Endothelial cell of umbilical vein (primary cell): ENCODE results near the gene LAMP5. TPM values are rescaled to one million over a fixed set of nuclear protein-coding genes. Genes with fewer than 3 reads are reported as not detected.

Experiments
- BruUV-seq: library from RNA; stranded (reverse); fragments of 400-500 nt; replicated peaks from 2 replicates; lab custom pipeline; 2021; lab: Mats Ljungman, UMichigan
- CTCF ChIA-PET: fragments of 300-600, 350-600 bp; sonication (Branson Sonifier 250); formaldehyde crosslinking; loops from one replicate; lab custom pipeline; 2021; ENCODE audit warnings: antibody characterized with exemption, inconsistent platforms; lab: Charles Lee
- POLR2A ChIA-PET: fragments of 300-600, 350-600 bp; sonication (Branson Sonifier 250); formaldehyde crosslinking; loops from one replicate; lab custom pipeline; 2021; ENCODE audit warnings: antibody characterized with exemption, inconsistent platforms; lab: Charles Lee
- DNase-seq: peaks from one replicate; pipeline ENCODE4 v3.0.0-alpha.2; 2011; ENCODE audit warnings: low read depth, low spot score
- FAIRE-seq: peaks from 2 replicates; lab custom pipeline; 2011; peaks lifted over from hg19 to GRCh38; lab: Jason Lieb, UNC
- H2AFZ ChIP-seq: 2 replicates; pipeline ENCODE4 v1.6.0; 2012; ENCODE audit warnings: low read depth, low read length, control low read depth, inconsistent platforms
- H3K27ac ChIP-seq: 2 replicates; pipeline ENCODE4 v1.5.1; 2011; ENCODE audit warnings: low read depth, mild to moderate bottlenecking, control low read depth, low read length, moderate library complexity; ENCODE audit not compliant: insufficient read depth
- H3K27me3 ChIP-seq, 2 experiments: 2 replicates each; pipeline versions ENCODE4 v1.6.0 to v1.6.1; 2011; ENCODE audit warnings: low read length in 2 of 2, mixed read lengths in 1 of 2; ENCODE audit not compliant: control insufficient read depth in 2 of 2, insufficient read depth in 2 of 2
- H3K36me3 ChIP-seq, 2 experiments: 2 replicates in 1 of 2; 3 replicates in 1 of 2; pipeline ENCODE4 v1.5.1; 2011; ENCODE audit warnings: low read length in 2 of 2, mild to moderate bottlenecking in 1 of 2, moderate library complexity in 1 of 2; ENCODE audit not compliant: control insufficient read depth in 2 of 2, insufficient read depth in 2 of 2; ENCODE audit errors: extremely low read depth in 1 of 2
- H3K4me1 ChIP-seq: 3 replicates; pipeline ENCODE4 v1.5.1; 2011; ENCODE audit warnings: mild to moderate bottlenecking, low read length; ENCODE audit not compliant: control insufficient read depth, insufficient read depth; ENCODE audit errors: extremely low read depth
- H3K4me2 ChIP-seq: 2 replicates; pipeline ENCODE4 v1.6.1; 2011; ENCODE audit warnings: low read length, control low read depth, mixed read lengths; ENCODE audit not compliant: insufficient read depth
- H3K4me3 ChIP-seq, 3 experiments: fragments of 200-600 bp in 1 of 3; sonication (generic), shearing (Covaris generic) in 1 of 3; replicated peaks in 1 of 3; 2 replicates each; pipeline ENCODE4 v1.5.1; 2011 to 2016; ENCODE audit warnings: control low read depth in 3 of 3, low read length in 3 of 3, mild to moderate bottlenecking in 2 of 3, inconsistent platforms in 1 of 3, low read depth in 1 of 3, moderate library complexity in 1 of 3; ENCODE audit not compliant: insufficient read depth in 1 of 3
- H3K79me2 ChIP-seq: 2 replicates; pipeline ENCODE4 v1.6.0; 2012; ENCODE audit warnings: low read length, inconsistent platforms; ENCODE audit not compliant: control insufficient read depth, insufficient read depth
- H3K9ac ChIP-seq: replicated peaks from 2 replicates; pipeline ENCODE3; 2011; ENCODE audit warnings: low read length, control low read depth; ENCODE audit not compliant: insufficient read depth; ENCODE audit errors: extremely low read depth
- H3K9me1 ChIP-seq: replicated peaks from 3 replicates; pipeline ENCODE4 v1.6.0; 2011; ENCODE audit warnings: mild to moderate bottlenecking, low read length; ENCODE audit not compliant: control insufficient read depth, insufficient read depth; ENCODE audit errors: extremely low read depth
- H3K9me3 ChIP-seq: replicated peaks from 2 replicates; pipeline ENCODE4 v1.5.1; 2012; ENCODE audit warnings: low read length, inconsistent platforms; ENCODE audit not compliant: control insufficient read depth, insufficient read depth
- H4K20me1 ChIP-seq: replicated peaks from 2 replicates; pipeline ENCODE3; 2011; ENCODE audit warnings: mild to moderate bottlenecking, low read length; ENCODE audit not compliant: control insufficient read depth, insufficient read depth; ENCODE audit errors: extremely low read depth
- CTCF ChIP-seq, 2 donors: IDR thresholded peaks; 1 replicate in 1 of 2; 2 replicates in 1 of 2; pipeline ENCODE4 v1.5.1; 2011; ENCODE audit warnings: low read length in 2 of 2, mild to moderate bottlenecking in 2 of 2, moderate library complexity in 2 of 2, control low read depth in 1 of 2, inconsistent platforms in 1 of 2, low read depth in 1 of 2; ENCODE audit not compliant: insufficient read depth in 1 of 2; ENCODE audit errors: extremely low read depth in 1 of 2
- FOS ChIP-seq: IDR thresholded peaks from 2 replicates; pipeline ENCODE4 v1.6.1; 2011; ENCODE audit warnings: mild to moderate bottlenecking, low read length, moderate library complexity, borderline replicate concordance; ENCODE audit not compliant: insufficient read depth
- JUN ChIP-seq: IDR thresholded peaks from 2 replicates; pipeline ENCODE4 v1.6.1; 2011; ENCODE audit warnings: borderline replicate concordance, low read depth; ENCODE audit not compliant: insufficient read length, insufficient read depth
- MYC ChIP-seq: IDR thresholded peaks from one replicate; pipeline ENCODE4 v1.6.1; 2011; ENCODE audit warnings: mild to moderate bottlenecking, low read depth, low read length
- dilution Hi-C: fragments of 300-500 bp; cut with MboI; formaldehyde crosslinking; loops from one replicate; pipeline ENCODE4 v1.15.0; 2019; ENCODE audit warnings: low sequenced_read_pairs; ENCODE audit not compliant: extremely low pct_ligation_motif_present
- intact Hi-C: fragments of 100-400 bp; cut with micrococcal nuclease; formaldehyde crosslinking; loops from one replicate; pipeline ENCODE4 v1.10.0; 2022
- polyA plus RNA-seq, 4 experiments: library from polyadenylated mRNA; depleted of rRNA in 3 of 4; stranded (reverse) in 3 of 4; unstranded in 1 of 4; fragments of >200 nt; gene quantifications; 2 replicates each; pipeline versions ENCODE4 v1.2.1 to v1.2.3, GENCODE V29; 2011 to 2012; ENCODE audit warnings: missing spikeins in 1 of 4
- total RNA-seq: library from RNA; stranded (reverse); gene quantifications from 2 replicates; pipeline ENCODE4 v1.2.3, GENCODE V29; 2021

Gene LAMP5
- total and polyA plus RNA-seq, 2 donors (not counting 3 experiments of a cell fraction or from before 2014, with no cell fraction given) = not detected

GRCh38 chr20:9467995-9468394, 46.4 kb upstream of the LAMP5 start:
- H3K27ac ChIP-seq = no peak overlapping the region
- CTCF ChIA-PET = interaction anchor here (0.7 to 1.7 kb wide), 6 partner anchors 9 to 145 kb away, joined by 3 to 16 read pairs (median 5); no protein-coding TSS in a partner anchor
- FAIRE-seq (no peak), DNase-seq (no peak)
- H3K4me3 ChIP-seq = no peak overlapping the region
- H3K9me1 ChIP-seq = no peaks in the 10 kb centered on the region
- POLR2A ChIA-PET = no interaction called here
- intact Hi-C loops (loop anchor here (1.0 to 2.0 kb wide), 2 partner anchors 59 to 142 kb away; no protein-coding TSS in a partner anchor), dilution Hi-C loops (no loop called here)
- peak; percentile 48 to 52 for TF ChIP-seq CTCF (IDR thresholded peaks at IDR 0.05; ENCODE audit: extremely low read depth in 1 of 2, insufficient read depth in 1 of 2, low read depth in 1 of 2, low read length in 2 of 2)
- no peak for TF ChIP-seq MYC
- TF ChIP-seq JUN = no peak
- H2AFZ ChIP-seq = no peak overlapping the region
- no peaks in the 10 kb centered on the region for H3K27me3 ChIP-seq
- no peaks in the 10 kb centered on the region for H3K4me1 ChIP-seq
- H3K79me2 ChIP-seq = no peaks in the 10 kb centered on the region
- no peak overlapping the region for H3K4me2 ChIP-seq
- H3K36me3 ChIP-seq = no peaks in the 10 kb centered on the region
- H3K9me3 ChIP-seq = no peaks in the 10 kb centered on the region
- no peak overlapping the region for H3K9ac ChIP-seq
- BruUV-seq = no TSS peak
- no peaks in the 10 kb centered on the region for H4K20me1 ChIP-seq

- Histone ChIP-seq H2AFZ (no peak overlapping the region), H3K4me2 (no peak overlapping the region), H3K36me3 (no peaks in the 10 kb centered on the region), H4K20me1 (no peaks in the 10 kb centered on the region), H3K79me2 (no peaks in the 10 kb centered on the region), H3K4me3 (no peak overlapping the region), H3K27ac (no peak overlapping the region), H3K4me1 (no peaks in the 10 kb centered on the region), H3K9ac (no peak overlapping the region), H3K9me1 (no peaks in the 10 kb centered on the region), H3K27me3 (no peaks in the 10 kb centered on the region), H3K9me3 (no peaks in the 10 kb centered on the region)
- no peak for DNase-seq
- no peak for TF ChIP-seq FOS
- POLR2A ChIA-PET = no interaction called here
- CTCF ChIA-PET = interaction anchor here (0.8 to 1.9 kb wide), 4 partner anchors 49 to 142 kb away, joined by 3 to 8 read pairs (median 4); no protein-coding TSS in a partner anchor
- dilution Hi-C loops (no loop called here), intact Hi-C loops (no loop called here)
- no peak for FAIRE-seq
- no TSS peak for BruUV-seq
Observed at GRCh38 chr20:9474835-9475415, 39.5 kb upstream of the LAMP5 start.
